H1 (cell line): ENCODE measurements around the gene ERAP2. TPM values are rescaled to one million over a fixed set of nuclear protein-coding genes. Genes with fewer than 3 reads are reported as not detected.

Source experiments
- CTCF ChIA-PET: fragments of 300-600 bp; sonication (Branson Sonifier 250); formaldehyde crosslinking; loops from one replicate; lab custom pipeline; 2021; ENCODE audit not compliant: partially characterized antibody; lab: Charles Lee
- POLR2A ChIA-PET: fragments of 300-600 bp; sonication (Branson Sonifier 250); formaldehyde crosslinking; loops from one replicate; lab custom pipeline; 2021; ENCODE audit warnings: inconsistent platforms; ENCODE audit not compliant: partially characterized antibody; lab: Charles Lee
- DNase-seq, 2 experiments: peaks; one replicate each; pipeline versions ENCODE4 v3.0.0 to v3.0.0-alpha.2; 2010 to 2022; ENCODE audit warnings: low spot score in 2 of 2, low read depth in 1 of 2, mixed read lengths in 1 of 2
- FAIRE-seq: peaks from 2 replicates; lab custom pipeline; 2011; peaks lifted over from hg19 to GRCh38; lab: Jason Lieb, UNC
- H2AFZ ChIP-seq: 2 replicates; pipeline ENCODE4 v1.8.1; 2012; ENCODE audit warnings: low read length, inconsistent platforms
- H2AK5ac ChIP-seq: 2 replicates; pipeline ENCODE4 v1.6.1; 2013; ENCODE audit warnings: low read depth, low read length
- H2BK120ac ChIP-seq: replicated peaks from 2 replicates; pipeline ENCODE3; 2013; ENCODE audit warnings: low read depth, low read length, inconsistent platforms
- H2BK12ac ChIP-seq: 2 replicates; pipeline ENCODE4 v1.6.1; 2013; ENCODE audit warnings: low read depth, low read length
- H2BK15ac ChIP-seq: 2 replicates; pipeline ENCODE4 v1.6.1; 2013; ENCODE audit warnings: low read length
- H2BK20ac ChIP-seq: 2 replicates; pipeline ENCODE4 v1.6.1; 2013; ENCODE audit warnings: low read length
- H2BK5ac ChIP-seq: 2 replicates; pipeline ENCODE4 v1.6.1; 2013; ENCODE audit warnings: low read depth, low read length
- H3K14ac ChIP-seq: 2 replicates; pipeline ENCODE4 v1.6.1; 2013; ENCODE audit warnings: inconsistent platforms; ENCODE audit not compliant: insufficient read length
- H3K18ac ChIP-seq: 2 replicates; pipeline ENCODE4 v1.6.1; 2013; ENCODE audit warnings: low read length; ENCODE audit errors: extremely low read depth
- H3K23ac ChIP-seq: 2 replicates; pipeline ENCODE4 v1.6.1; 2013; ENCODE audit warnings: inconsistent platforms; ENCODE audit not compliant: insufficient read length
- H3K23me2 ChIP-seq: 2 replicates; pipeline ENCODE4 v1.6.1; 2013; ENCODE audit warnings: low read depth, low read length
- H3K27ac ChIP-seq: 2 replicates; pipeline ENCODE4 v1.6.1; 2011; ENCODE audit warnings: low read depth, low read length, inconsistent platforms
- H3K27me3 ChIP-seq, 4 experiments: replicated peaks in 1 of 4; 1 replicate in 1 of 4; 2 replicates in 3 of 4; pipeline versions ENCODE4 v1.6.1 to v1.8.1; 2011 to 2013; ENCODE audit warnings: low read length in 3 of 4, mild to moderate bottlenecking in 3 of 4, inconsistent platforms in 2 of 4, mixed read lengths in 2 of 4, moderate library complexity in 1 of 4; ENCODE audit not compliant: control insufficient read depth in 3 of 4, insufficient read depth in 3 of 4; ENCODE audit errors: extremely low read depth in 1 of 4
- H3K36me3 ChIP-seq, 4 experiments: 2 replicates each; pipeline versions ENCODE4 v1.6.1 to v1.8.1; 2011 to 2013; ENCODE audit warnings: mild to moderate bottlenecking in 4 of 4, low read length in 3 of 4, moderate library complexity in 2 of 4, control low read depth in 1 of 4, inconsistent platforms in 1 of 4; ENCODE audit not compliant: insufficient read depth in 4 of 4, control insufficient read depth in 2 of 4
- H3K4ac ChIP-seq: replicated peaks from 2 replicates; pipeline ENCODE3; 2013; ENCODE audit warnings: low read length, low read depth, mixed read lengths, inconsistent platforms; ENCODE audit not compliant: insufficient read length
- H3K4me1 ChIP-seq, 4 experiments: replicated peaks in 1 of 4; 1 replicate in 1 of 4; 2 replicates in 3 of 4; pipeline versions ENCODE4 v1.6.1 to v1.8.1; 2011 to 2013; ENCODE audit warnings: low read length in 3 of 4, inconsistent platforms in 2 of 4, mixed read lengths in 1 of 4; ENCODE audit not compliant: insufficient read depth in 4 of 4, control insufficient read depth in 3 of 4
- H3K4me2 ChIP-seq, 2 experiments: 2 replicates each; pipeline versions ENCODE4 v1.6.1 to v1.8.1; 2011 to 2013; ENCODE audit warnings: low read depth in 2 of 2, low read length in 2 of 2, control low read depth in 1 of 2, inconsistent platforms in 1 of 2, mild to moderate bottlenecking in 1 of 2; ENCODE audit not compliant: insufficient read depth in 1 of 2
- H3K4me3 ChIP-seq, 4 experiments: fragments of 200-600, 300-600 bp in 1 of 4; sonication (generic), shearing (Covaris generic), sonication (Bioruptor Twin) in 1 of 4; 2 replicates each; pipeline versions ENCODE4 v1.5.1 to v1.8.1; 2011 to 2016; ENCODE audit warnings: low read length in 4 of 4, low read depth in 3 of 4, control low read depth in 2 of 4, inconsistent platforms in 2 of 4, mild to moderate bottlenecking in 2 of 4, mixed read lengths in 1 of 4, moderate library complexity in 1 of 4; ENCODE audit not compliant: insufficient read depth in 2 of 4; ENCODE audit errors: extremely low read depth in 1 of 4
- H3K56ac ChIP-seq: replicated peaks from 2 replicates; pipeline ENCODE3; 2013; ENCODE audit warnings: low read depth, mild to moderate bottlenecking, mixed read lengths, low read length, inconsistent platforms; ENCODE audit not compliant: insufficient read length
- H3K79me1 ChIP-seq: 2 replicates; pipeline ENCODE4 v1.6.1; 2013; ENCODE audit warnings: low read depth, low read length, control low read depth
- H3K79me2 ChIP-seq, 2 experiments: 2 replicates each; pipeline versions ENCODE4 v1.6.1 to v1.8.1; 2012 to 2013; ENCODE audit warnings: low read length in 2 of 2, mild to moderate bottlenecking in 2 of 2, inconsistent platforms in 1 of 2; ENCODE audit not compliant: insufficient read depth in 2 of 2, control insufficient read depth in 1 of 2
- H3K9ac ChIP-seq, 4 experiments: replicated peaks in 1 of 4; 1 replicate in 1 of 4; 2 replicates in 3 of 4; pipeline versions ENCODE4 v1.6.1 to v1.8.1; 2011 to 2013; ENCODE audit warnings: low read depth in 3 of 4, low read length in 3 of 4, control low read depth in 2 of 4, mild to moderate bottlenecking in 2 of 4, moderate library complexity in 2 of 4, inconsistent platforms in 1 of 4; ENCODE audit errors: extremely low read depth in 1 of 4
- H3K9me3 ChIP-seq, 2 experiments: 2 replicates each; pipeline versions ENCODE4 v1.6.1 to v1.8.1; 2012 to 2013; ENCODE audit warnings: mild to moderate bottlenecking in 2 of 2, moderate library complexity in 2 of 2, control low read depth in 1 of 2, inconsistent platforms in 1 of 2, low read depth in 1 of 2, low read length in 1 of 2, mixed read lengths in 1 of 2; ENCODE audit not compliant: insufficient read depth in 2 of 2
- H4K20me1 ChIP-seq, 2 experiments: replicated peaks in 1 of 2; 2 replicates each; pipeline versions ENCODE3 to v1.8.1; 2011 to 2013; ENCODE audit warnings: inconsistent platforms in 2 of 2, low read length in 2 of 2, mild to moderate bottlenecking in 1 of 2; ENCODE audit not compliant: insufficient read depth in 2 of 2, control insufficient read depth in 1 of 2
- H4K5ac ChIP-seq: 2 replicates; pipeline ENCODE4 v1.6.1; 2013; ENCODE audit warnings: low read length, low read depth, mixed read lengths, inconsistent platforms; ENCODE audit not compliant: insufficient read length
- H4K8ac ChIP-seq: 2 replicates; pipeline ENCODE4 v1.8.0; 2013; ENCODE audit warnings: mild to moderate bottlenecking, moderate library complexity, low read length, inconsistent platforms; ENCODE audit not compliant: insufficient read depth; ENCODE audit errors: extremely low read depth
- H4K91ac ChIP-seq: replicated peaks from 2 replicates; pipeline ENCODE3; 2013; ENCODE audit warnings: low read length, mixed read lengths, inconsistent platforms; ENCODE audit not compliant: insufficient read length
- BCL11A ChIP-seq, 2 experiments: IDR thresholded peaks; one replicate each; pipeline ENCODE4 v1.6.1; 2011; ENCODE audit warnings: low read depth in 2 of 2, low read length in 2 of 2, mild to moderate bottlenecking in 2 of 2
- CHD2 ChIP-seq: IDR thresholded peaks from 2 replicates; pipeline ENCODE4 v1.6.1; 2012; ENCODE audit warnings: low read length, improper control_type of control experiment
- EZH2 ChIP-seq: fragments of 200-600 bp; sonication (generic); IDR thresholded peaks from 2 replicates; pipeline ENCODE4 v1.7.1; 2012; ENCODE audit warnings: low read depth, mild to moderate bottlenecking, moderate library complexity, low read length, inconsistent platforms; ENCODE audit not compliant: severe bottlenecking
- JUND ChIP-seq: IDR thresholded peaks from 2 replicates; pipeline ENCODE4 v1.6.1; 2011; ENCODE audit warnings: mild to moderate bottlenecking, improper control_type of control experiment, low read length
- KDM5A ChIP-seq: fragments of 200-600 bp; IDR thresholded peaks from 2 replicates; pipeline ENCODE4 v1.7.1; 2012; ENCODE audit warnings: mild to moderate bottlenecking, low read length, inconsistent platforms, mixed read lengths
- NRF1 ChIP-seq: IDR thresholded peaks from 2 replicates; pipeline ENCODE4 v1.6.1; 2011; ENCODE audit warnings: mild to moderate bottlenecking, low read depth, low read length, improper control_type of control experiment
- SIX5 ChIP-seq: IDR thresholded peaks from 2 replicates; pipeline ENCODE4 v1.6.1; 2011; ENCODE audit warnings: mild to moderate bottlenecking, low read depth, low read length
- TBP ChIP-seq: IDR thresholded peaks from 2 replicates; pipeline ENCODE4 v1.6.1; 2011; ENCODE audit warnings: low read depth, low read length, improper control_type of control experiment
- WGBS, 2 experiments: shearing (Covaris generic) in 1 of 2; methylation state at CpG; one replicate each; pipeline versions ENCODE4 v1.1.6 to v1.1.7; 2013 to 2015; ENCODE audit warnings: low lambda C conversion rate in 2 of 2, mixed read lengths in 2 of 2, inconsistent platforms in 1 of 2, low coverage in 1 of 2, missing lambda C conversion rate in 1 of 2; ENCODE audit not compliant: insufficient replicate concordance in 2 of 2, insufficient coverage in 1 of 2, insufficient read length in 1 of 2; ENCODE audit errors: extremely low coverage in 1 of 2, missing lambda C conversion rate in 1 of 2; 5-methylcytosine and 5-hydroxymethylcytosine counted together
- polyA plus RNA-seq, 7 experiments: library from polyadenylated mRNA; depleted of rRNA in 3 of 7; stranded (reverse) in 5 of 7; unstranded in 2 of 7; fragments of >200 nt in 5 of 7; fragments of 200-250 nt in 2 of 7; gene quantifications; 1 replicate in 5 of 7; 2 replicates in 1 of 7; 4 replicates in 1 of 7; pipeline versions ENCODE4 v1.2.1 to v1.2.3, GENCODE V29; 2011 to 2013; ENCODE audit warnings: missing spikeins in 2 of 7, mixed read lengths in 2 of 7
- total RNA-seq: library from RNA; stranded (reverse); fragmentation: NEBNext Ultra II Directional; extraction: Animal tissue kit (Norgen Biotek cat#: 25700); gene quantifications from 2 replicates; pipeline ENCODE4 v1.2.1, GENCODE V29; 2021
- TF ChIP-seq, protein P1 (sequence below): IDR thresholded peaks from 2 replicates; pipeline ENCODE4 v1.6.1; 2012; ENCODE audit warnings: inconsistent platforms

ERAP2 gene
- total and polyA plus RNA-seq, 2 of the 8 experiments (the other 6 are each of a cell fraction or from before 2014, with no cell fraction given), result 0.14 TPM; not detected in 1

DNA sequence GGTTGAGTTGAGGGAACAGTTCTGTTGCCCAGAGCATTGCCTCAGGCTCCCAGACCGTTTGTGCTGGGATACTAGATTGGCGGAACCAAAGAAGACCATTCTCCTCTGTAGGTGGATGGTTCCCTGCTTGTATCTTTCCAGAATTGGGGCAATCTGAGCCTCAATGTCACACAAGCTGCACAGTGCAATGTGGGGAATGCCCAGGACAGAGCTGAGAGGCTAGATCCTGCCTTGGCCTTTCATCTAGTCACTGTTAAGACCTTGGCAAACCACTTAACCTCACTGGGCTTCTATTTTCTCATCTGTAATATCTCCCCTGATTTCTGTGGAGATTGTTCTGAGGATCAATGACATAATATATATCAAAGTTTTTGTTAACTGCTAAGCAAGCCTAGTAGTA, 16.9 kb upstream of the ERAP2 start:
- H3K4ac ChIP-seq, result no peak overlapping the region
- H2AK5ac ChIP-seq, result no peak overlapping the region
- ChIA-PET CTCF (interaction anchor here (2.0 kb wide), 1 partner anchor 10 kb away, joined by 8 read pairs; no protein-coding TSS in a partner anchor), POLR2A (no interaction called here)
- FAIRE-seq (no peak), DNase-seq (no peak)
- H2BK15ac ChIP-seq, result no peak overlapping the region
- H3K79me1 ChIP-seq, result no peaks in the 10 kb centered on the region
- H3K9ac ChIP-seq, result no peak overlapping the region
- no peak overlapping the region for H3K4me3 ChIP-seq
- no peak overlapping the region for H4K91ac ChIP-seq
- no peak overlapping the region for H3K14ac ChIP-seq
- H4K20me1 ChIP-seq, result no peaks in the 10 kb centered on the region
- H3K27ac ChIP-seq, result no peak overlapping the region
- H2AFZ ChIP-seq, result 0 out of 2 replicates have a peak overlapping the region, but pooled peaks have one; percentile 72
- no peaks in the 10 kb centered on the region for H3K9me3 ChIP-seq
- no peak overlapping the region for H4K5ac ChIP-seq
- H3K18ac ChIP-seq, result no peak overlapping the region
- H2BK20ac ChIP-seq, result no peak overlapping the region
- H2BK12ac ChIP-seq, result no peak overlapping the region
- no peaks in the 10 kb centered on the region for H3K79me2 ChIP-seq
- no peaks in the 10 kb centered on the region; the same call in 1 of the 2 replicates for H3K23me2 ChIP-seq
- H3K23ac ChIP-seq, result no peak overlapping the region
- no peak overlapping the region for H2BK5ac ChIP-seq
- no peak overlapping the region for H3K56ac ChIP-seq
- no peaks in the 10 kb centered on the region for H3K27me3 ChIP-seq
- H3K36me3 ChIP-seq, result no peaks in the 10 kb centered on the region
- H3K4me1 ChIP-seq, result no peaks in the 10 kb centered on the region
- WGBS, 2 experiments, result 90% methylated on average over 2 of the region's 2 CpGs; no CpG with 5 or more reads in 1 of the 2 experiments
- H4K8ac ChIP-seq, result no peak overlapping the region
- H2BK120ac ChIP-seq, result no peak overlapping the region
- H3K4me2 ChIP-seq, result no peak overlapping the region
- TF ChIP-seq TBP, result no peak
- no peak for TF ChIP-seq CHD2
- TF ChIP-seq KDM5A, result no peak
- no peak for TF ChIP-seq EZH2
- TF ChIP-seq JUND, result no peak
- TF ChIP-seq NRF1, result no peak
- TF ChIP-seq, protein P1, sequence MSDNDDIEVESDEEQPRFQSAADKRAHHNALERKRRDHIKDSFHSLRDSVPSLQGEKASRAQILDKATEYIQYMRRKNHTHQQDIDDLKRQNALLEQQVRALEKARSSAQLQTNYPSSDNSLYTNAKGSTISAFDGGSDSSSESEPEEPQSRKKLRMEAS, result no peak
- TF ChIP-seq BCL11A (IDR thresholded peaks at IDR 0.05; ENCODE audit: low read depth in 2 of 2, low read length in 2 of 2), result no peak
- no peak for TF ChIP-seq SIX5
